ENCODE data around the gene DPP9.

The DPP9 gene

DNA sequence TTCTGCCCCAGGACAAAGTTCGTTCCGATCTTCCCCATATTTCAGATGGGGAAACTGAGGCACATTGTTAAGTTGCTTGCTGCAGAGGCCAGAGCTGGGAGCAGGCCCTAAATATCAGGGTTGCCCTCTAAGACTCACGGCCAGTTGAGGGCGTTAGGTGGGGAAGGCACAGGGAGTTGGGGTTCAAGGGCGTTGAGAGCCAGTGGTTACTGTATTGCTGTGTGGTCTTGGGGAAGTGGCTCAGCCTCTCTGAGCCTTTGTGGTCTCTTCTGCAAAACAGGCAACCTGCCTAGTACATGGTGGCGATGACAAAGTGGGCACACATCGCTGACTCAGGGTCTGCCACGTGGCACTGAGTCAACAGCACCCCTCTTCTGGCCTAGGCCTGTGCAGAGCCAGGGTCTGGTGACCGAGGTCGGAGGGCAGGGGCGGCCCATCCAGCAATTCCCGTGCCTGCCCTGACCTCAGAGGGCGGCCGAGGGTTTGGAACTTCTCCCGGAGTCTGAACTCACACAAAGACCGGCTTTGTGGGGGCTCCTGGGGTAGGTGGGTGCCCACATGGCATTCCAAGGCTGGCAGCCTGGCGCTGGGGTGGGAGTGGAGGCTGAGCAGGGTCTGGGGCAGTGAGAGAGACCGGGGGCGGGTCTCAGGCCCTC lies 74.1 kb downstream of the DPP9 start:
- TF ChIP-seq YY1 (IDR thresholded peaks at IDR 0.05; ENCODE audit: low read depth) (no peak), NFIC (IDR thresholded peaks at IDR 0.05) (no peak), ZBTB7A (IDR thresholded peaks at IDR 0.05; ENCODE audit: low read depth) (no peak), TEAD4 (IDR thresholded peaks at IDR 0.05) (no peak), RAD21 (IDR thresholded peaks at IDR 0.05; ENCODE audit: low read depth) (no peak), TCF12 (IDR thresholded peaks at IDR 0.05; ENCODE audit: low read depth) (no peak), FOXM1 (IDR thresholded peaks at IDR 0.05; ENCODE audit: borderline replicate concordance, low read depth) (no peak), CEBPB (IDR thresholded peaks at IDR 0.05) (no peak), REST (IDR thresholded peaks at IDR 0.05; ENCODE audit: low read depth) (no peak), CREB1 (IDR thresholded peaks at IDR 0.05; ENCODE audit: low read depth) (no peak), TAF1 (IDR thresholded peaks at IDR 0.05; ENCODE audit: low read depth) (no peak), EP300 (IDR thresholded peaks at IDR 0.05; ENCODE audit: borderline replicate concordance) (no peak), EGR1 (IDR thresholded peaks at IDR 0.05) (no peak)
- TF ChIP-seq, protein P1, sequence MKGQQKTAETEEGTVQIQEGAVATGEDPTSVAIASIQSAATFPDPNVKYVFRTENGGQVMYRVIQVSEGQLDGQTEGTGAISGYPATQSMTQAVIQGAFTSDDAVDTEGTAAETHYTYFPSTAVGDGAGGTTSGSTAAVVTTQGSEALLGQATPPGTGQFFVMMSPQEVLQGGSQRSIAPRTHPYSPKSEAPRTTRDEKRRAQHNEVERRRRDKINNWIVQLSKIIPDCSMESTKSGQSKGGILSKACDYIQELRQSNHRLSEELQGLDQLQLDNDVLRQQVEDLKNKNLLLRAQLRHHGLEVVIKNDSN (IDR thresholded peaks at IDR 0.05): no peak
- TF ChIP-seq, protein P2, sequence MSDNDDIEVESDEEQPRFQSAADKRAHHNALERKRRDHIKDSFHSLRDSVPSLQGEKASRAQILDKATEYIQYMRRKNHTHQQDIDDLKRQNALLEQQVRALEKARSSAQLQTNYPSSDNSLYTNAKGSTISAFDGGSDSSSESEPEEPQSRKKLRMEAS (IDR thresholded peaks at IDR 0.05): no peak

DNA sequence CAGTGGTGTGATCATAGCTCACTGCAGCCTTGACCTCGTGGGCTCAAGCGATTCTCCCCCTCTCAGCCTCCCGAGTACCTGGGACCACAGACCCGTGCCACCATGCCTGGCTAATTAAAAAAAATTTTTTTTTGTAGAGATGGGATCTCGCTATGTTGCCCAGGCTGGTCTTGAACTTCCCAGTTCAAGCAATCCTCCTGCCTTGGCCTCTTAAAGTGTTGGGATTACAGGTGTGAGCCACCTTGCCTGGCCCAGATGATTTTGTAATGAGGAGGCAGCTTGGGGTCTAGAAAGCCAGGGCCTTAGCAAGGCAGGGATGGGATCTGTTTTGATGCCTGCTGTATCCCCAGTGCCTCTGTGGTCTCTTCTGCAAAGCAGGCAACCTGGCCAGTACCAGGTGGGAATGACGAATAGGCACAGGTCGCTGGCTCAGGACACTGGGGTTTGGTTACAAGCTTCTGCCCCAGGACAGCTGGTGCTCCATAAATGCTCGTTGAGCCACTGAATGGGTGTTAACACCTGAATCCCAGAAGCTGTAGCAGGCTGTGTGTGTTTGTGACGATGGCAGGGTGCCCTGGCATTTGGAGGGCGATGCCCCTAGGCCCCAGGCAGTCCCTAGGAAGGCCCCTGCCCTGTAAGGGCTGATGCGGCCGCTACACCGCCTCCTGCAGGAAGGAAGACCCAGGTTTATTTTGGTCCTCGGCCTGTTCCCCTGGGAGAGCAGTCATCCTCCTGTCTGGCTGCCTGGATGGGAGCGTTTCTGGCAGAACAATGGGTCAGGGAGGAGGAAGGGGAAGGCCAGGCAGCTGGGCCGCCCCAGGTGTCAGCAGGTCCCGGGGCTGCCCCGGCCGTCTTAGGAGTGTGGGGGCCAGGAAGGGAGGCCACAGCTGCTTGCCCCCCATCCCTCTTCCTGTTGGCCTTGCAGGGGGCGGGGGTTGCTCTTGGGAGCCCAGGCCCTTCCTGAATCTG lies 75.7 kb downstream of the DPP9 start:
- TF ChIP-seq REST (IDR thresholded peaks at IDR 0.05; ENCODE audit: low read depth) (no peak), TCF12 (IDR thresholded peaks at IDR 0.05; ENCODE audit: low read depth) (no peak), CREB1 (IDR thresholded peaks at IDR 0.05; ENCODE audit: low read depth) (no peak), CEBPB (IDR thresholded peaks at IDR 0.05) (no peak), RAD21 (IDR thresholded peaks at IDR 0.05; ENCODE audit: low read depth) (no peak), NFIC (IDR thresholded peaks at IDR 0.05) (no peak), TEAD4 (IDR thresholded peaks at IDR 0.05) (no peak), FOXM1 (IDR thresholded peaks at IDR 0.05; ENCODE audit: borderline replicate concordance, low read depth) (no peak), ZBTB7A (IDR thresholded peaks at IDR 0.05; ENCODE audit: low read depth) (no peak), TAF1 (IDR thresholded peaks at IDR 0.05; ENCODE audit: low read depth) (no peak), YY1 (IDR thresholded peaks at IDR 0.05; ENCODE audit: low read depth) (no peak), EGR1 (IDR thresholded peaks at IDR 0.05) (no peak), EP300 (IDR thresholded peaks at IDR 0.05; ENCODE audit: borderline replicate concordance) (no peak)
- TF ChIP-seq, protein P1 (IDR thresholded peaks at IDR 0.05): no peak
- TF ChIP-seq, protein P2 (IDR thresholded peaks at IDR 0.05): no peak

DNA sequence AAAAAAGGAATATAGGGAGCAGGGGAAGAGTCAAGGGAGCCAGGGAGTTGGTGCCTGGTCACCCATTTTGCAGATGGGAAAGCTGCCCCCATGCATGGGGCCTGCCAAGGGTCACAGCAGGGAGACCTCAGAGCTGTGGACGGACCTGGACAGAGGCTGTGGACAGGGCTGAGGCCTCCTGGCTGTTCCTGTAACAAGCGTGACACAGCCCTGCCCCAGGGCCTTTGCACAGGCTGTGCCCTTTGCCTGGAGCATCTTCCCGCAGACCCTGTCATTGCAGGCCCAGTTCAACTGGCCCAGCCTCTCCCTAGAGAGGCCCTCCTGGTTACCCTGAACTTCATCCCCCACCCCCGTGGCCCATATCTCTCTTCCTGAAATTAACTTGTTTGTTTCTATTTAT lies 77.9 kb downstream of the DPP9 start:
- TF ChIP-seq TEAD4 (IDR thresholded peaks at IDR 0.05) (no peak), NFIC (IDR thresholded peaks at IDR 0.05) (no peak), CREB1 (IDR thresholded peaks at IDR 0.05; ENCODE audit: low read depth) (no peak), FOXM1 (IDR thresholded peaks at IDR 0.05; ENCODE audit: borderline replicate concordance, low read depth) (no peak), EGR1 (IDR thresholded peaks at IDR 0.05) (no peak), TAF1 (IDR thresholded peaks at IDR 0.05; ENCODE audit: low read depth) (no peak), YY1 (IDR thresholded peaks at IDR 0.05; ENCODE audit: low read depth) (no peak), CEBPB (IDR thresholded peaks at IDR 0.05) (no peak), TCF12 (IDR thresholded peaks at IDR 0.05; ENCODE audit: low read depth) (no peak), ZBTB7A (IDR thresholded peaks at IDR 0.05; ENCODE audit: low read depth) (no peak), EP300 (IDR thresholded peaks at IDR 0.05; ENCODE audit: borderline replicate concordance) (no peak), REST (IDR thresholded peaks at IDR 0.05; ENCODE audit: low read depth) (no peak), RAD21 (IDR thresholded peaks at IDR 0.05; ENCODE audit: low read depth) (no peak)
- TF ChIP-seq, protein P1 (IDR thresholded peaks at IDR 0.05): no peak
- TF ChIP-seq, protein P2 (IDR thresholded peaks at IDR 0.05): no peak
